ENCODE data around the gene DNASE1L2. TPM values are rescaled to one million over a fixed set of nuclear protein-coding genes. Genes with fewer than 3 reads are reported as not detected.

The DNASE1L2 gene
- polyA plus RNA-seq (ENCODE audit: insufficient read depth in 1 of 5, insufficient read length in 5 of 5, low replicate concordance in 1 of 5): 1 to 10 TPM in 1 of 5 donors, under 1 TPM in 4; 0.60 to 1.2 (median 0.77) TPM
- long read RNA-seq, donor 1, partial matches to known transcripts: 0 of 1 reads
- long read RNA-seq, donor 1, other reads (novel, unspliced or antisense): 0 of 1 reads
- long read RNA-seq, donor 2: 0 reads
- long read RNA-seq, donor 3: 0 reads
- long read RNA-seq, donor 4, partial matches to known transcripts: 0 of 1 reads
- long read RNA-seq, donor 4, other reads (novel, unspliced or antisense): 0 of 1 reads
- long read RNA-seq, donor 5: 0 reads
- long read RNA-seq, donor 6: 0 reads
- long read RNA-seq, donor 7: 0 reads
- long read RNA-seq, donor 8: 0 reads

GRCh38 chr16:2236337-2237101 is at the start of gene DNASE1L2:
Gene DNASE1L2 (plus strand): TSS chr16:2236444. CDS start chr16:2236817, 373 bp downstream.
- DNase-seq: no peak

- no peak for DNase-seq
Observed at GRCh38 chr16:2186505-2186904, 49.7 kb upstream of the DNASE1L2 start.

GRCh38 chr16:2187212-2187611 is 49.0 kb upstream of the DNASE1L2 start:
- no peak for DNase-seq

GRCh38 chr16:2188395-2188794 is 47.8 kb upstream of the DNASE1L2 start:
- no peak for DNase-seq

- DNase-seq: no peak
Observed at GRCh38 chr16:2189252-2189893, 46.9 kb upstream of the DNASE1L2 start.

GRCh38 chr16:2190002-2190658 is 46.1 kb upstream of the DNASE1L2 start:
- no peak for DNase-seq

GRCh38 chr16:2190659-2191445 is 45.4 kb upstream of the DNASE1L2 start:
- DNase-seq: no peak

GRCh38 chr16:2191446-2191706 is 44.9 kb upstream of the DNASE1L2 start:
- no peak for DNase-seq

GRCh38 chr16:2194166-2194834 is 41.9 kb upstream of the DNASE1L2 start:
- DNase-seq: no peak

- no peak for DNase-seq
Observed at GRCh38 chr16:2194852-2195321, 41.4 kb upstream of the DNASE1L2 start.

GRCh38 chr16:2195322-2196161 is 40.7 kb upstream of the DNASE1L2 start:
- no peak for DNase-seq

- DNase-seq: no peak
Observed at GRCh38 chr16:2196162-2196980, 39.9 kb upstream of the DNASE1L2 start, which contains the start of gene CASKIN1. Gene CASKIN1 (minus strand): TSS chr16:2196605. CDS start chr16:2196432, 173 bp downstream.

GRCh38 chr16:2196981-2197511 is 39.2 kb upstream of the DNASE1L2 start:
- no peak for DNase-seq

GRCh38 chr16:2197765-2198164 is 38.5 kb upstream of the DNASE1L2 start:
- DNase-seq: no peak

GRCh38 chr16:2198283-2198682 is 38.0 kb upstream of the DNASE1L2 start:
- no peak for DNase-seq

GRCh38 chr16:2199095-2199494 is 37.1 kb upstream of the DNASE1L2 start:
- no peak for DNase-seq

- no peak for DNase-seq
Observed at GRCh38 chr16:2199621-2200139, 36.6 kb upstream of the DNASE1L2 start.

- no peak for DNase-seq
Observed at GRCh38 chr16:2200313-2200712, 35.9 kb upstream of the DNASE1L2 start.
